ENCODE data around the gene PKP4.

The PKP4 gene

DNA sequence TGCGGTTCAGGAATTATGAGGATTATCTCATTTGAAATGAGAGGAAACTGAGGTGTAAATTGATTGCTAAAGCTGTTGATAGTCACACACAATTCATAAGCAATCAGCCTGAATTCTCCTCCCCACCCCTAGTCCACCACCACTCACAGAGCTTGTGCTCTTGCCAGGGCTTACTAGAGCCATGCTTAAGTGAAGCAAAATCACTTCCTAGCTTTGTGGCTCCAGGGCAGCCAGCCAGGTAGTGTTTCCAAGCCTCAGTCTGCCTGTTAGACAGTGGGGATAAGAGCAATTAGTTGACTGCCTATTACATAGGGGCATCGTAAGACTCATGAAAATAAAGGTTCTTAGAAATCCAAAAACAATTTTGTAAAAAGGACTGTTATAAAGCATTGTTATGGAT lies 87.2 kb downstream of the PKP4 start:
- no peak for DNase-seq

DNA sequence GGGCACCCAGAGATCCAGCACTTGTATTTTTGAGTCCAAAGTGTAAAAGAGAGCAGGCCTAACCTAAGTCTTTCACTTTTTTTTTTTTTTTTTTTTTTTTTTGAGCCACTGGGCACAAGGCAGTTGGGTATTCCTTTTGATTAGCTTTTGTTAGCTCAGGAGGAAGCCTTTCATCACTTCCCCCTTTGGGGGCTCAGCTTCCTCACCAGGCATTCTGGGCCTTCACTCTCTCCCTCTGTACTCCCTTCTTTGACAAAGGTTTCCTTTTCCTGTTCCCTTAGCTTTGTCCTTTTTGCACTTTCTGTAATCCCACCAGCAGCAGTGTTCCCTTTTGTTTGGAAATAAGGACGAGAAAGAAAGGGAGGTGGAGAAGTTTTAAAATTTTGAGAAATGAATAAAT lies 88.2 kb downstream of the PKP4 start:
- DNase-seq, result no peak

DNA sequence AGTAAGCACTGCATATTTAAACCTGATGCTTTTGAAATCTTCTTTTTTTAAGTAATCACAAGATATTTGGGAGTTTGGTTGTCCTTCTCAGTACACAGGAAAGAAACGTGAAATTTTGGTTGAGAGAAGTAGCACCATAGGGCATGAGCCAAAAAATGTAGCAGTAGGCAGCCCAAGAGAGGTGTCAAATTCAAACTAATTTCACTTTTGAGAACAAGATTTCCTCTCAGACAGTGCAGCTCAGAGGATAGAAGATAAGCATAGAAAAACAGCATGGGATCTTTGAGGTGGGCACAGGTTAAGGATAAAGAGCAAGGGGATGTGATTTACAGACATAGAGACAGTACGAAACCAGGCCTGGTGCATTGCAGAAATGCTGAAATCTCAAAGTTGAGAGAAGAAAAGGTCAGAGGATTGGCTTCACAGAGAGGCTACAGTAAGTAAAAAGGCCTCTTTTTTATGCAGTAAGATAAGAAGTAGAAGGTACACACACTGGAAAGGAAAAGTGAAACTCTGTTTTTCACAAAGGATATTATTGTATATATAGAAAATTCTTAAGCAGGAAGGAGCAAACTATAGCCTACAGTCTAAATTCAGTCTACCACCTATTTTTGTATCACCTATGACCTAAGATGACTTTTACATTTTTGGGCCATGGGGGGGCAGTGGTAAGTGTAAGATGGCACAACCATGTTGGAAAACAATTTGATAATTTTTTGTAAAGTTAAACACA lies 89.8 kb downstream of the PKP4 start:
- DNase-seq, result no peak

DNA sequence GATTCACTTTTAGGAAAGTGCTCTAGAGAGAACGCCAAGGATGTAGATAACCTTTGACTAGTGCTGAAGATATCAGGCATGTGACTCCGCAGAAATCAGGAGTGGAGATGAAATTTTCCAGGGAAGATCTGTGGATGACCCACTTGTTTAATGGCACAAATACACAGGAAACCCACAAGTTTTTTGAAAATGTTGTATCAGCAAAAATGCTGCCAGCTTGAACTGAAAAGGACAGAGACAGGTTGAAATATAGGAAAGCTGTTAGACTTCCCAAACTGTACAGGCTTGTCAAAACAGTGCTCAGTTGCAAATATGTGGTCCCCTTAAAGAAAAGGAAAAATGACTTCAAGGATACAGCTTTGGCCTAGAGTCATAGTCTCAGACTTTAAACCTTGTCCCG lies 96.5 kb downstream of the PKP4 start:
- DNase-seq, result no peak

- no peak for DNase-seq
These were observed 98.2 kb downstream of the PKP4 start for GRCh38 chr2:158554996-158555395.

DNA sequence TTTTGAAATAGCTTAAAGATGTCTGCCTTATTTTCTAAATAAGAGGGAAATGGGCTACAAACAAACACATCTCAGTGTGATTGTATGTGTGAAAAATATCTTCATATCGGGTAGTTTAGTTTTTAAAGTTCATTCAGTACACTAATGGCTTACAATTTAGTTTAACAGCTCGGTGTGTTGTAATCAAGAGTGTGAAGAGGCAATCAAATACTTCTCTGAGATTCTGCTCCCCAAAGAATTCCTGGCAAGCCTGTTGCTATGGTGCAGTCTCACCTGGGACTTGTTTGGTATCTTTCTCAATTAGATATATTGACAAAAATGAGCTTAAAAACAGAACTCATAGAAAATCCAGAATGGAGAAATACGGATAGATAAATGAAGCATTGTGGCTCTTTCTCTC lies 99.4 kb downstream of the PKP4 start:
- DNase-seq, result no peak

DNA sequence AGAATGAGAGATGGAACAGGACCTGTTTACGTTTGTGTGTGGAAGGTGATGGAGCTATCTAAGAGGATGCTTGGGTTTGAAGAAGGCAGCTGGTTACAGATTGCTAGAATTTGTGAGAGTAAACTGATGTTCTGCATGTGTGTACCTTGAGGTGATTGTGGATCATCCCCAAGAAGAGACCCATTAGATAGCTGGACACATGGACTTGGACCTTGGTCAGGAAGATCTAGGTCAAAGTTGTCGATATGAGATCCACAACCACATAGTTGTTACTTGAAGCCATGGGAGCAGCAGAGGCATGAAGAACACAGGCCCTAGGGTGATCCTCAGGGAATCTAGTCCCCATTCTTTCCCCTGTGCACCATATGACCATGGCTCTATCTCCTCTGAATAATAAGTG lies 101.0 kb downstream of the PKP4 start:
- DNase-seq, result no peak

- no peak for DNase-seq
These were observed 102.5 kb downstream of the PKP4 start for GRCh38 chr2:158559252-158559651.

DNA sequence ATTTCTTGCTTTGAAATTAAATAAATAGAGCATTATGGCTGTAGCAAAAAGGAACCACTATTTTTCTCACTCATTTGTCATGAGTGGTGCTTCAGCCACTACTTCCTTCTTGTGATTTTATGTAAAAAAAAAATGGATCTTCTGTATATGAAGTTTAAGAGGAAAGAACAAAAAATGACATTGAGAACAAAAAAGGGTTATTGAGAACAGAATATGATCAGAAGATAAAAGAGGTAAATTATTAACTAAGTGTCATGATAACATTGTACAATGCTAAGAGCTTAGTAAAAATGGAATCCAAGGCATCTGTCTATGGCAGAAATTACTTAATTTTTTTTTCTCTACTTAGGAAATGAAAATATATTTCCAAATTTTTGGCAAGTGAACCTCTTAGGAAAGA lies 103.5 kb downstream of the PKP4 start:
- DNase-seq, result no peak

DNA sequence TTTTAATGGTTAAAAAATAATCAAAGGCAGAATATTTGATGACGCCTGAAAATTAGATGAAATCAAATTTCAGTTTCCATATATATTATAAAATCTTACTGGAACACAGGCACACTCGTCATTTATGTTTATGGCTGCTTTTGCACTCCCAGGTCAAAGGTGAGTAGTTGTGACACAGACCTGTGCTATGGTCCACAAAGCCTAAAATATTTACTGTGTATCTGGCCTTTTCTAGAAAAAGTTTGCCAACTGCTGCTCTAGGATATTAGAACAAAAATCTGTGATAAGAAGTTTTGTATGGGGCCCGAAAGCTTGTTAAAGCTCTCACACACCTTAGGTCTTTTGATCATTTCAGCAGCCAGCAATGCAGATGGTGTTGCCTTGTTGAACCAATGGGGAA lies 104.3 kb downstream of the PKP4 start:
- DNase-seq, result no peak

GRCh38 chr2:158567208-158567607 lies 110.5 kb downstream of the PKP4 start:
- no peak for DNase-seq

DNA sequence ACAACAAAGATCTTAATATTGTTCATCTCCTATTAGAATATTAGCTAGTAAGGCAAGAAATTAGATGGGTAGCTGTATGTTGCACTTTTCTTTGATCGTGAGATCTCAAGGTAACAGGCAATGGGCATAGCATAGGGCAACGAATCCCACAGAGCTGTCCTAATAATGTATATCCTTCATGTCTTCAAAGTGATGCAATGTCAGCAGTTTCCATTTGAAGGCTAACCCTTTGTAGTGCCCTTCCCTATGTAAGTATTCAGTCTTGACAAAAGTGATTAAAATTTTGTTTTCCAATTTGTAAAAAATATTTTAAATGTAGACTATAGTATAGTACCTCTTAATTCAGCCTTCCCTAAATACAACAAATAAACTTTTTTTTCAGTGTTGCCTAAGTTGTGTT lies 112.5 kb downstream of the PKP4 start:
- no peak for DNase-seq

DNA sequence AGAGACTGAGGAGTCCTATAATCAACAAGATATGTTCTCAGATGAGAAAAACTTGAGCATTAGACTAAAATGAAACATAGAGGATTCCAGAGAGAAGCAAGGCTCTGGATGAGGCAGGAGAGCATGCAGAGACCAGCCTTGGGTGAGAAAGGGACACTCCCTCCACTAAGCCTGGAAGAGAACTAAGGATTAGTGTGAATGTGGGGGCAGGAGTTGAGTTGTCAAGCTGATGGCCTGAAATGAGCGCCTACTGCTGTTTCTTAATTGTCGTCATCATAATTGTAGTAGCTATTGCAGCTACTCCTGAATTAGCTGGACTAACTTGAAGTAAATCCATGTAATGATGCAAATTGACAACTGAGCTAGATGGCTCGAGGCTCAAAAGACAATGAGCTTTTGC lies 114.1 kb downstream of the PKP4 start:
- no peak for DNase-seq

GRCh38 chr2:158573739-158574138 lies 117.0 kb downstream of the PKP4 start:
- no peak for DNase-seq

GRCh38 chr2:158575051-158575635 lies 118.4 kb downstream of the PKP4 start:
- peak; percentile 16 for DNase-seq

GRCh38 chr2:158577141-158577540 lies 120.4 kb downstream of the PKP4 start:
- DNase-seq, result no peak

DNA sequence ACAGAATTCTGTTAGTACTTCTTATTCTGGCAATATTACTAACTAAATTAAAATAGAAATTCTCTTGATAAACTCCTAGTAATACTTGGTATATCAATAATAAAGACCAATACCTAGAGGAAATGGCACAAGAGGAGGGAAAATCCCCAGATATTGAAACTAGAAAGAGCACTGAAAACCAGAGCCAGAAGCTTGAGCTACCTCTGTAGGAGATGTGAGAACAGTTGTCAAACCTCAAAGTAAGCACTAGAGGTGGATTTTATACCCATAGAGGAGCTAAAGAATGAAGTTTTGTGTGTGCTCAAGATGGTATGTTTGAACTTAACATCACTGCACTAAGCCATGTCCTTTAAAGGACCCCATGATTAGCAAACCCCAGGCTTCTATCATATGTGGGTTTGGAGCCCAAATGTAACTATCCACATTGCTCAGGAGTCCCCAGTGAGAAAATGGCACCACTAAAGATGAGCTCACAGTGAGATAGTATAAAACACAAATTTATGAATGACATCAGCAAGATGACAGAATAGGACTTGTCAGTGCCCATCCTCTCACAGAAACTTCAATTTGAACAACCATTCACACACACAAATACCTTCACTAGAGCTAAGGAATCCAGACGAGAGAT lies 122.1 kb downstream of the PKP4 start:
- DNase-seq, result no peak

DNA sequence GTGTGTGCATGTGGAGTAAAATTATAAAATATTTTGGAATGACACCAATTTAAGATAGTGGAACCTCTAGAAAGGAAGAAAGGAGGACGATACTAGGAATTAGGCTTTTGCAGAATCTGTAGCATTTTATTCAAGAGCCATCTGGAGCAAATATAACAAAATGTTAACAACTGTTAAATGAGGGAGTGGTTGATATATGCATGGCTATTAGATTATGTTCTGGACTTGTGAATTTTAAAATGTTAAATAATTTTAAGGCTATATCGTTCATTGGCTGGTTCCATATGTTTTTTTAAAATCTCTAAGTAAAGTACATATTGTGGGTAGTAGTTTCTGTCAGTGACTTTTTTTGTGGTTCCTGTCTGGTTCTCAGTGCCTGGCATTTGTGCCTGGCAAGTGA lies 123.2 kb downstream of the PKP4 start:
- no peak for DNase-seq

DNA sequence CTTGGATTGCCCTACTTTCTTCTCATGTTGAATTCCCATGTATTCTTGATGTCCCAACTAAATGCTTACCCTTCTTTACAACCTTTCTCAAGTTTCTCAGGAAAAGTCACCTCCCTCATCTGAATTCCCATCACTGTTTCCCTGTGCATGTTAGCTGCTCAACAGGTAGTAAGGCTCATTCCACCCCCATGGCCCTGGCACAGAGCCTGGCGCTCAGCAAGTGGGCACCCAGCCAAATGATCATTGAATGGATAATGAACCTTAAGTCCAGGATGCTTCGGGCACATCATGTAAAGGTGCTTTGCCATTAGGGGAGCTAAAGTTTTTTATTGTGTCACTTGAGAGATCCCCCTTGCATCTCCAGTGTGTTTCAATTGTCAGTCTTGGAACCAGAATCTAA lies 124.0 kb downstream of the PKP4 start:
- DNase-seq, result no peak

DNA sequence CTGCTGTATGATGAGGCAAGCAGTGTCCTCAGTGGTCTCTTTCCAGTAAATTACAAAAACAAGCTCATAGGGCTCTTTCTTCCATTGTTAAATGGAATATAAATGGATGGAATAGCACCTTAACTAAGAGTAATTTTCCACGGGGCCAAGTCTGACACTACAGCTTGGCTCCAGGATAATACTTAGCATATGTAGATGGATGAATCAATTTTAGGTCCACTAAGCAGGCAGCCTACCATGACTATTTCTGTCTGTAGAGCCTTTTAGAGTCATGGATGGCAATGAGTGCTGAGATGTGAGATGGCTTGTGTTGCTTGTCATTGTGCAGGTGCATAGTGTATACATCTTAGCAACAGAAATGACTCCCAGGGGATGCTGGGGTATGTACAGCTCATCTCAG lies 125.9 kb downstream of the PKP4 start:
- no peak for DNase-seq

DNA sequence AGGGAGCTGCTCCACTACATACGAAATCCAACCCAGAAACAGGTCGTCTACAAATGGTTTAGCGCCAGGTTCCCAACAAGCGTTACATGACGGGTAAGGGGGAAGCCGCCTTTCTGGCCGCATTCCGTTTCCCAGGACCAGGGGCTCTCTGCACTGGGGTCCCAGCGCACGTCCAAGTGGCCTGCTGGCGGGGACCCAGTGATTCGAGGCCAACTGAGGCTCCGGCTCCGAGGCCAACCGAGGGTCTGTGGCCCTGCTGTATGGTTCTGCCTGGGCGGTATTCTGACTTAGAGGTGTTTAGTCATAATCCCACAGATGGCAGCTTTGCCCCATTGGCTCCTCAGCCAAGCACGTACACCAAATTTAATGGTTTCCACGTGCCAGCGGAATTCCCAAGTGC lies 127.2 kb downstream of the PKP4 start:
- DNase-seq, result no peak

GRCh38 chr2:158586491-158586890 lies 129.7 kb downstream of the PKP4 start:
- DNase-seq, result peak; percentile 68

DNA sequence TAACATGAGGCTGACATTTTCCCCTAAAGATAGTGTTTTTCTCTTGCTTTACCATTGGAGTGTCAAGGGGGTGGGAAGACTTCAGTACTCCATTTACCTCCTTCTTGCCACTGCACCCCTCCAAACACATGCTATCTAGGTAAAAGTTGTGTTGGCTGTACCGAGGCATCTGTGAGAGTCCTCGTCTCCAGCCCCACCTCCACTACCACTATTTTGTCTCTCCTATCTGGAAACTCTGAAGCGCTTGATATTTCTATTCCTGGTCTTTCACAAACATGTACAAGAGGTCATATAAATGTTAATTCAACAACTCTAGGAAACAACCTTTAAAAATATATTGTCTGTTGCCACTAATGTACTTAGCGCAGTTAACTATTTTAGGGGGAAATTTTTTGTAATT lies 132.6 kb downstream of the PKP4 start:
- DNase-seq, result no peak

DNA sequence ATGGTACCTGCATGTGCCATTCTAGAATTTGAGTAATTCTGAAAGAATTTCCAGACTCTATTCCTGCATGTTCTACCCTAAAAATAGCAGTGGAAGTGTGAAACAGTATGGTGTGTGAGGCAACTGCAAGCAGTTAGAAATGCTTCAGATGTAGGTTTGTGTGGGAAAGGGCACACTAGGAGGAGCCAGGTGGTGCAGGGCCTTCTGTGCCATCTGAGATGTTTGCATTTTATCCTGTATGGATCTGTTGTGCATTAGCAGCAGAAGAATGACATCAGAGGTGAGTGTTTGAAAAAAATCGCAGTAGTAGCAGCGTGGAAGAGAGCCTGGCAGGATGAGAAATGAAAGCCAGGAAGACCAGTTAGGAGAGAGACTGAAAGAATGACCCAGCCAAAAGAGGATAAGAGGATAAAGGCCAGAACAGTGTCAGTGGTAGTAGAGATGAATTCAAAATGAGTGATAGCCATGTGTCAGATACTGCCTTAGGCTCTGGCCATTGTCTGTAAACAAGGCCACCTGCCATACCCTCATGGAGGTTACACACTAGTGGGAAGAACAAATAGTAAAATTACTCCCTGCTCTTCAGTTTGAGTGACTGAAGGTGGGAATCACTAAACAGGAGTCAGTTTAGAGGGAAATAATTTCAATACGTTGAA lies 142.2 kb downstream of the PKP4 start:
- peak; percentile 15 for DNase-seq

Measured in fibroblast of skin of right biceps (primary cell).